GM18502 (cell line): Measurements from ENCODE around the gene RFC2.
A peak's percentile ranks its signal among the peaks of the same experiment; 100 is the strongest.
"Not testable (repeated sequence)": the region's sequence is repeated elsewhere in the genome, so short reads cannot be mapped to it uniquely, and the experiment has no call there.

ENCODE experiments used
- ATAC-seq: cut with Tn5 transposase; IDR thresholded peaks from one replicate; pipeline ENCODE4 v1.9.1; 2021; ENCODE audit warnings: mild to moderate bottlenecking; ENCODE audit not compliant: unreplicated experiment, poor library complexity

The RFC2 gene

DNA sequence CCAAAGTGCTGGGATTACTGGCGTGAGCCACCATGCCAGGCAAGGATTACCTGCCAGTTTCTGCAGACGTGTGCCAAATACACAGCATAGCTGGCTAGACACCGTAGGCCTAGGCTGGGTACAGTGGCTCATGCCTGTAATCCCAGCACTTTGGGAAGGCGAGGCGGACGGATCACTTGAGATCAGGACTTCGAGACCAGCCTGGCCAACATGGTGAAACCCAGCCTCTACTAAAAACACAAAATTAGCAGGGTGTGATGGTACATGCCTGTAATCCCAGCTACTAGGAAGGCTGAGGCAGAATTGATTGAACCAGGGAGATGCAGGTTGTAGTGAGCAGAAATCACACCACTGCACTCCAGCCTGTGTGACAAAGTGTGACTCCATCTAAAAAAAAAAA, 868 bp downstream of the RFC2 start:
- no peak for ATAC-seq

DNA sequence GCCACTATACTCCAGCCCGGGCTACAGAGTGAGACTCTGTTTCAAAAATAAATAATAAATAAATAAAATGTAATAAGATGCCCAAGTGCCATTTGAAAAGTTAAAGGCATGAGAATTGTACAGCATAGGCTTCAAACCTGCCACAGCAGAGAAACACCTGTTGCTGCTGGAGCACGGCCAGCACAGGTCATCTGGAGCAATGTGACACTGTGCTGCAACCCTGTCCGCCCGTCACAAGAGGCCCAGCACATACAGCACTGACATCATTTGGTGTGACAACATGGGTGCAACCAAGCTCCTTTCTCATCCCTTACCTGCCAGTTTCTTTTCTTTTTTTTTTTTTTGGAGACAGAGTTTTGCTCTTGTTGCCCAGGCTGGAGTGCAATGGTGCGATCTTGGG, 1.3 kb downstream of the RFC2 start:
- ATAC-seq = no peak

- ATAC-seq = not testable (repeated sequence)
Observed at GRCh38 chr7:74249058-74249457, 5.1 kb downstream of the RFC2 start.

- no peak for ATAC-seq
Observed at GRCh38 chr7:74248156-74248555, 6.0 kb downstream of the RFC2 start.

DNA sequence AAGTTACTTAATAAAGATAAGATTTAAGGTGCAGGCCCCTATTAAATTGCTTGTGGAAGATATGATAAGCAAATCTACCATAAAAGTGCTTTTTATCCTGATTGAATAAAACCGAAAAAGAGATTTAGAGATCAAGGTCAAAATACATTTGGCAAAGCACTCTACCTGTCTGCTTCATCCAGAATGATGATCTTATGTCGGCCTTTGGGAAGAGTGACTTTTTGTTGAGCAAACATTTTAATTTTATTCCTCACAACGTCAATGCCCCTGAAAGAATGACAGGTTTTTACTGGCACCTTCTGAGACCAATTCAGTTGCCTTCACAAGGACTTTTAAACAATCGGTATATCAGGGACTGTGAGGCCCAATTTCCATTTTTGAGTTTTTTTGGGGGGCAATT, 7.7 kb downstream of the RFC2 start:
- ATAC-seq = no peak

GRCh38 chr7:74242122-74242443, 12.1 kb downstream of the RFC2 start:
- ATAC-seq = no peak

DNA sequence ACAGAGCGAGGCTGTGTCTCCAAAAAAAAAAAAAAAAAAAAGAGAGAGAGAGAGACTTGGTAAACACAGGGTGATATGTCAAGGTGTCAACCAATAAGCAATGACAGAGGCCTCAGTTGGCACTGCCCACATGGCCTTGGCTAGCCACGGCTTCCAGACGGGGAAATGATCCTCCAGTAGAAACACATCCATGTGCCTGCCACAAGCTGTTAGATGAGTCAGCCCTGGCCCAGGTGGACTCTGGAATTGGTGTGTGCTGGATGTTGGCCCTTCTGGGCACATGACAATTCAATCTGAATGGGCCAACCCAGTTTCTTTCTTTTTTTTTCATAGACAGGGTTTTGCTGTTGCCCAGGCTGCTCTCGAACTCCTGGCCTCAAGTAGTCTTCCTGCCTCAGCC, 13.7 kb downstream of the RFC2 start:
- ATAC-seq = no peak

- no peak for ATAC-seq
Observed at GRCh38 chr7:74236284-74236683, 17.9 kb downstream of the RFC2 start.

GRCh38 chr7:74235518-74236268, 18.5 kb downstream of the RFC2 start:
- no peak for ATAC-seq

GRCh38 chr7:74233655-74234285, 20.4 kb downstream of the RFC2 start:
- ATAC-seq = no peak

GRCh38 chr7:74231232-74231590, 23.0 kb downstream of the RFC2 start:
- ATAC-seq = peak; percentile 70

DNA sequence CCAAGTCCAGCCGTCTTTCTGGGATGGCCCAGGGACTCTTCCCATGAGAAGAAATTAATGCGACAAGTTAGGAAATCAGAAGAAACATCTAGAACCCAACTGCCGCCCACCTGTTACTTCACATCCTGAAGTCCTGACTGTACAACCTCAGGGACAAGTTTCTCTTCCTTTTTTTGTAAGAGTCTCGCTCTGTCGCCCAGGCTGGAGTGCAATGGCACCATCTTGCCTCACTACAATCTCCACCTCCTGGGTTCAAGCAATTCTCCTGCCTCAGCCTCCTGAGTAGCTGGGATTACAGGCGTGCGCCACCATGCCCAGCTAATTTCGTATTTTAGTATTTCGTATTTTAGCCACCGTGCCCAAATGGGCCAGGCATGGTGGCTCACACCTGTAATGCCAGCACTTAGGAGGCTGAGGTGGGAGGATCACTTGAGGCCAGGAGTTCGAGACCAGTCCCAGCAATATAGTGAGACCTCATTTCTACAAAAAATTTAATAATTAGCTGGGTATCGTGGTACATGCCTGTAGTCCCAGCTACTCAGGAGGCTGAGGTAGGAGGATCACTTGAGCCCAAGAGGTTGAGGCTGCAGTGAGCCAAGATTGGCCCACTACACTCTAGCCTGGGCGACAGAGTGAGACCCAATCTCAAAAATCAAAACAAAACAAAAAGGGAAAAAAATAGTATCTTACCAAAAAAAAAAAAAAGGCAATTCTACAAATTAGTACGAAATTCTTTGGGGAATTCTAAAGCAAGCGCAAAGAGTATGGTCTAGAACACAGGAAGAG, 23.6 kb downstream of the RFC2 start:
- peak; percentile 40 for ATAC-seq

DNA sequence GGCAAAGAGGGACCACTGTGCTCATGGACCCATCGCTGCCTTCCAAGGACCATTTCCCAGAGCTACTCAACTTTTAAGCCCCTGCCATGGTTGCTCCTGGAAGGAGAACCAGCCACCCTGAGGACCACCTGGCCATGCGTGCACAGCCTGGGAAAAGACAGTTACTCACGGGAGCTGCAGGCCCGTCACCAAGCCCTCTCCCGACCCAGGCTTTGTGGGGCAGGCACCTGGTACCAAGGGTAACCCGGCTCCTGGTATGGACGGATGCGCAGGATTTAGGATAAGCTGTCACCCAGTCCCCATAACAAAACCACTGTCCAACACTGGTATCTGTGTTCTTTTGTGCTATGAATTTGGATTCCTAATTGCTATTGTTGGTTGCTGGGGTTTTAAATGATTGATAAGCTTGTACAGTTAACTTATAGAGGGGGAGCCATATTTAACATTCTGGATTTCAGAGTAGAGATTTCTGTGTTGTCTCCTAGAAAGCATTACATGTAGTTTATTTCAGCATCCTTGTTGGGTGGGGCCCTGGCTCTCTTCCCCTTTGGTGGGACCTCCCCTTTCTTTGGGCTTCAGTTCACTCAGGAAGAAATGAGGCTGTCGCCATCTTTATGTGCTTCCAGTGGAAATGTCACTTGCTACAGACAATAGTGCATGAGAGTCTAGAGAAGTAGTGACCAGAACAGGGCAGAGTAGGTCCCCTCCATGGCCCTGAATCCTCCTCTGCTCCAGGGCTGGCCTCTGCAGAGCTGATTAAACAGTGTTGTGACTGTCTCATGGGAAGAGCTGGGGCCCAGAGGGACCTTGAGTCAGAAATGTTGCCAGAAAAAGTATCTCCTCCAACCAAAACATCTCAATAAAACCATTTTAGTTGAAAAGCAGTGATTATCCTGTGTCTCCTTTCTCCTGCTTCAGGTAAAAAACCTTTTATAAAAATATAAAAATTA, 25.0 kb downstream of the RFC2 start:
- no peak for ATAC-seq

DNA sequence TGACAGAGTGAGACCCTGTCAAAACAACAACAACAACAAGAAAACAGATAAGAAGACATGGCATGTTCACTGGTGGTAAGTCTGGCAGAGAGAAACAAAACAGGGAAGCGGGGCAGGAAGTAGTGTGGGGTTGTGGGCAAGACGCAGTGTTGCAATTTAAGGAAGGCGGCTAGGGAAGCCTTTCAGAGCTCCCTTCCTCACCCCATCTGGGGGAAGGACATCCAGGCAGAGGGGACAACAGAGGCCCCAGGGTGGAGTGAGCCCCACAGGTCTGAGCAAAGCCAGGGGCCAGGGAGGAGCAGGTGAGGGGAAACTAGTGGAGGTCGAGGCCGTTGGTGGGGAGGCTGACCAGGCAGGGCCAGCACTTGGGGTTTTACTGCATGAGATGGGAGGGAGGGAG, 27.6 kb downstream of the RFC2 start:
- ATAC-seq = no peak

- no peak for ATAC-seq
Observed at GRCh38 chr7:74225400-74225799, 28.8 kb downstream of the RFC2 start.

DNA sequence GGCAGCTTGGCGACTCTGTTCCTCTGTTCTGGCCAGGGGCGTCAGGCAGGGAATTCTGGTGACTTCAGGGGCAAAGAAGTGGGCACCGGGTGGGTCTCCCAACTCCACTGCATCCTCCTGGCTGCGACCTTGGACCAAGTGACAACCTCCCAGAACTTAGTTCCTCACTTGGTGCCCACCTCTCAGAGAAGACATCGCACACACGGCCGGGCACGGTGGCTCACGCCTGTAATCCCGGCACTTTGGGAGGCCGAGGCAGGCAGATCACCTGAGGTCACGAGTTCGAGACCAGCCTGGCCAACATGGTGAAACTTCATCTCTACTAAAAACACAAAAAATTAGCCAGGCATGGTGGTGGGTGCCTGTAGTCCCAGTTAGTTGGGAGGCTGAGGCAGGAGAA, 29.3 kb downstream of the RFC2 start:
- ATAC-seq = not testable (repeated sequence)

- ATAC-seq = no peak
Observed at GRCh38 chr7:74224511-74224832, 29.7 kb downstream of the RFC2 start.

GRCh38 chr7:74223711-74224510, 30.3 kb downstream of the RFC2 start:
- no peak for ATAC-seq

DNA sequence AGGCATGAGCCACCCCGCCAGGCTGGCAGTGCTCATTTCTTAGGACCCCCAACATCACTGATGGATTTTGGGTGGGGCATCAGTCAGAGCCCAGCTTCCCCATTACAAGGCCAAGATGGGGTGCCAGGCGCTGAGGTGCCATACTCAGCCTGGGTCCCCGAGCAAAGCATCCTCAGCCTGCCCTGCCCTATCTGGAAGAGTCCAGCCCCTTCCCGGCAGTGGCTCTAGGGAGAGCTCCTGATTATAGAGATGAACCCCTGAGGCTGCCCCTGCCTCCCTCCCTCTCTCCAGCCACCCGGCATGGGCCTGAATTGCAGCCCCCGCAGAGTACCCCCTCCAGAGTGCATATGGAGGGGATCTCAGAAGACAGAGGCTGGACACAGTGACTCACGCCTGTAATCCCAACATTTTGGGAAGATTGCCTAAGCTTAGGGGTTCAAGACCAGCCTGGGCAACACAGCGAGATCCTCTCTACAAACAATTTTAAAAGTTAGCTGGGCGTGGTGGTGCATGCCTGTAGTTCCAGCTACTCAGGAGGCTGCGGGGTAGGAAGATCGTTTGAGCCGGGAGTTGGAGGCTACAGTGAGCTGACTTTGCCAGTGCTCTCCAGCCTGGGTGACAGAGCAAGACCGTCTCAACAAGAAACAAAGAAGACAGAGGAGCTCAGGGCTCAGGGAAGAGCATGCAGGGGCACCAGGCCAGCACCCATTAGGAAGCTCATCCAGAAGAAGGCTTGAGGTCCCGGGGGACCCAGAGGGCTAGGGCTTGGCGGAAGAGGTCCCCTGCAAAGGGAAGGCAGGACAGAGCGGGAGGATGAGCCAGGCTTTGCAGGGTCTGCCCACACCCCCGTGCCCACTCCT, 31.1 kb downstream of the RFC2 start:
- ATAC-seq = no peak
